HepG2 (cell line): ENCODE results near the gene UQCRC1. TPM values are rescaled to one million over a fixed set of nuclear protein-coding genes. Genes with fewer than 3 reads are reported as not detected.

Source experiments
- ARHGAP35 ChIP-seq: sonication (generic); formaldehyde crosslinking; IDR thresholded peaks from 2 replicates; pipeline ENCODE4 v1.9.0; 2022; ENCODE audit warnings: mild to moderate bottlenecking, inconsistent platforms, moderate library complexity, missing genetic modification reagents, borderline replicate concordance
- CHD2 ChIP-seq: IDR thresholded peaks from 2 replicates; pipeline ENCODE4 v1.6.1; 2011; ENCODE audit warnings: low read depth, low read length, improper control_type of control experiment
- EP300 ChIP-seq, 3 experiments: sonication (generic) in 1 of 3; formaldehyde crosslinking in 1 of 3; IDR thresholded peaks; 2 replicates each; pipeline versions ENCODE4 v1.5.1 to v1.6.1; 2011 to 2020; ENCODE audit warnings: low read depth in 2 of 3, low read length in 2 of 3, borderline replicate concordance in 1 of 3, improper control_type of control experiment in 1 of 3, mild to moderate bottlenecking in 1 of 3, missing genetic modification reagents in 1 of 3, moderate library complexity in 1 of 3
- HNF4A ChIP-seq: sonication (generic); formaldehyde crosslinking; IDR thresholded peaks from 2 replicates; pipeline ENCODE4 v1.4.0; 2020; ENCODE audit warnings: missing genetic modification reagents
- HNRNPL ChIP-seq: fragments of 200-400 bp; formaldehyde crosslinking; IDR thresholded peaks from 2 replicates; pipeline ENCODE4 v1.6.1; 2017; ENCODE audit warnings: mild to moderate bottlenecking, low read depth, low read length
- NFE2L2 ChIP-seq: fragments of 150-350 bp; IDR thresholded peaks from 2 replicates; pipeline ENCODE4 v1.6.1; 2014; ENCODE audit warnings: low read length
- NR2C2 ChIP-seq: sonication (generic); formaldehyde crosslinking; IDR thresholded peaks from 2 replicates; pipeline ENCODE4 v1.4.0; 2020; ENCODE audit warnings: missing genetic modification reagents, mild to moderate bottlenecking, moderate library complexity, borderline replicate concordance
- NR2F2 ChIP-seq: IDR thresholded peaks from 2 replicates; pipeline ENCODE4 v1.6.1; 2012; ENCODE audit warnings: low read depth, inconsistent platforms, borderline replicate concordance
- RELA ChIP-seq: sonication (generic); formaldehyde crosslinking; IDR thresholded peaks from 2 replicates; pipeline ENCODE4 v1.4.0; 2020; ENCODE audit warnings: missing genetic modification reagents
- SAP130 ChIP-seq: IDR thresholded peaks from 2 replicates; pipeline ENCODE4 v1.6.1; 2016; ENCODE audit warnings: low read depth
- SP5 ChIP-seq: IDR thresholded peaks from 2 replicates; pipeline ENCODE4 v1.6.1; 2016; ENCODE audit warnings: low read depth, borderline replicate concordance
- TEF ChIP-seq: sonication (generic); formaldehyde crosslinking; IDR thresholded peaks from 2 replicates; pipeline ENCODE4 v1.5.0; 2020; ENCODE audit warnings: missing genetic modification reagents
- TFAP4 ChIP-seq: sonication (generic); IDR thresholded peaks from 2 replicates; pipeline ENCODE4 v1.6.1; 2016; ENCODE audit warnings: low read depth, borderline replicate concordance
- ZFP37 ChIP-seq: sonication (generic); formaldehyde crosslinking; IDR thresholded peaks from 2 replicates; pipeline ENCODE4 v1.4.0; 2020; ENCODE audit warnings: missing genetic modification reagents, borderline replicate concordance
- ZMYM4 ChIP-seq: sonication (generic); formaldehyde crosslinking; IDR thresholded peaks from 2 replicates; pipeline ENCODE4 v1.8.1; 2023; ENCODE audit warnings: mild to moderate bottlenecking, missing genetic modification reagents
- ZNF678 ChIP-seq: sonication (generic); formaldehyde crosslinking; IDR thresholded peaks from 2 replicates; pipeline ENCODE4 v1.4.0; 2020; ENCODE audit warnings: mild to moderate bottlenecking, missing genetic modification reagents
- ZNF703 ChIP-seq: sonication (generic); formaldehyde crosslinking; IDR thresholded peaks from 2 replicates; pipeline ENCODE4 v1.5.1; 2020; ENCODE audit warnings: missing genetic modification reagents, mild to moderate bottlenecking, moderate library complexity, borderline replicate concordance
- ZNF709 ChIP-seq: sonication (generic); formaldehyde crosslinking; IDR thresholded peaks from 2 replicates; pipeline ENCODE4 v1.5.0; 2020; ENCODE audit warnings: mild to moderate bottlenecking, missing genetic modification reagents
- ZNF891 ChIP-seq: sonication (generic); formaldehyde crosslinking; IDR thresholded peaks from 2 replicates; pipeline ENCODE4 v1.5.0; 2020; ENCODE audit warnings: mild to moderate bottlenecking, missing genetic modification reagents
- polyA plus RNA-seq, 8 experiments: library from polyadenylated mRNA; depleted of rRNA in 3 of 8; stranded (reverse) in 7 of 8; unstranded in 1 of 8; fragments of >200 nt; fragmentation: Illumina TruSeq in 4 of 8; extraction: Trizol in 4 of 8; gene quantifications; 2 replicates each; pipeline versions ENCODE4 v1.2.1 to v1.2.3, GENCODE V29; 2011 to 2016; ENCODE audit warnings: low read depth in 4 of 8, missing spikeins in 1 of 8, mixed read lengths in 1 of 8; ENCODE audit not compliant: insufficient read depth in 1 of 8
- total RNA-seq, 5 experiments: library from RNA; depleted of rRNA; stranded (reverse); fragments of >200 nt; fragmentation: Illumina TruSeq; extraction: Trizol; gene quantifications; 2 replicates each; pipeline ENCODE4 v1.2.3, GENCODE V29; 2016; ENCODE audit warnings: low read depth in 1 of 5
- TF ChIP-seq, protein P1 (sequence below): sonication (generic); formaldehyde crosslinking; IDR thresholded peaks from 2 replicates; pipeline ENCODE4 v1.4.0; 2020; ENCODE audit warnings: missing genetic modification reagents
- TF ChIP-seq, protein P2 (sequence below): sonication (generic); formaldehyde crosslinking; IDR thresholded peaks from 2 replicates; pipeline ENCODE4 v1.4.0; 2020; ENCODE audit warnings: low read depth, mild to moderate bottlenecking, missing genetic modification reagents
- TF ChIP-seq, protein P3 (sequence below): sonication (generic); formaldehyde crosslinking; IDR thresholded peaks from 2 replicates; pipeline ENCODE4 v1.4.0; 2020; ENCODE audit warnings: missing genetic modification reagents, borderline replicate concordance
- TF ChIP-seq, protein P4 (sequence below): sonication (generic); formaldehyde crosslinking; IDR thresholded peaks from 2 replicates; pipeline ENCODE4 v1.8.0; 2022; ENCODE audit warnings: missing genetic modification reagents, low read depth, mild to moderate bottlenecking, borderline replicate concordance

UQCRC1 gene
- total and polyA plus RNA-seq, 2 of the 13 experiments (the other 11 are each of a cell fraction or from before 2014, with no cell fraction given) = 316 to 680 TPM

DNA sequence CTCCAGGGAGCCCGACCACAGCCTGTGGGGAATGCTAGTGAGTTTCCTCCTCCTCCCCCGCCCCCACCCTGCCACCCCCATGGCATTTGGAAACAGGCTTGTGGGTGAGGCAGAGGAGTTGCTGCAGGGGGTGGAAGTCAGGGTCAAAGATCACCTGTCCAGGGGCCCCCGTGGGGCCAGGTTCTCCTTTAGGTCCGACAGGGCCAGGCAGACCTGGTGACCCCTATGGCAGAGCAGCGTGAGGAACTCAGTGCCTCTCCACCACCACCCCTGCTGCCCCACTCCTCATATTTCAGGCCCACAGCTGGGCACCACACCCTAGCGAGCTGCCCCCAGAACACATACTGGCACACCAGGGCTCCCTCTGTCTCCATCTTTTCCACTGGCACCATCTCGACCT, 36.9 kb downstream of the UQCRC1 start (continued):
- TF ChIP-seq TEF (CRISPR knock-in tag) = no peak
- 0 out of 2 replicates have a peak, but pooled peaks have one; percentile 35 for TF ChIP-seq NR2F2
- TF ChIP-seq, protein P1, sequence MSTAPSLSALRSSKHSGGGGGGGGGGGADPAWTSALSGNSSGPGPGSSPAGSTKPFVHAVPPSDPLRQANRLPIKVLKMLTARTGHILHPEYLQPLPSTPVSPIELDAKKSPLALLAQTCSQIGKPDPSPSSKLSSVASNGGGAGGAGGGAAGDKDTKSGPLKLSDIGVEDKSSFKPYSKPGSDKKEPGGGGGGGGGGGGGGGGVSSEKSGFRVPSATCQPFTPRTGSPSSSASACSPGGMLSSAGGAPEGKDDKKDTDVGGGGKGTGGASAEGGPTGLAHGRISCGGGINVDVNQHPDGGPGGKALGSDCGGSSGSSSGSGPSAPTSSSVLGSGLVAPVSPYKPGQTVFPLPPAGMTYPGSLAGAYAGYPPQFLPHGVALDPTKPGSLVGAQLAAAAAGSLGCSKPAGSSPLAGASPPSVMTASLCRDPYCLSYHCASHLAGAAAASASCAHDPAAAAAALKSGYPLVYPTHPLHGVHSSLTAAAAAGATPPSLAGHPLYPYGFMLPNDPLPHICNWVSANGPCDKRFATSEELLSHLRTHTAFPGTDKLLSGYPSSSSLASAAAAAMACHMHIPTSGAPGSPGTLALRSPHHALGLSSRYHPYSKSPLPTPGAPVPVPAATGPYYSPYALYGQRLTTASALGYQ (CRISPR knock-in tag) = no peak
- peak; percentile 47; the same call in 1 of the 2 replicates for TF ChIP-seq NR2C2 (CRISPR knock-in tag)
- TF ChIP-seq ARHGAP35 (CRISPR knock-in tag) = no peak
- TF ChIP-seq ZNF703 = no peak
- TF ChIP-seq, protein P2, sequence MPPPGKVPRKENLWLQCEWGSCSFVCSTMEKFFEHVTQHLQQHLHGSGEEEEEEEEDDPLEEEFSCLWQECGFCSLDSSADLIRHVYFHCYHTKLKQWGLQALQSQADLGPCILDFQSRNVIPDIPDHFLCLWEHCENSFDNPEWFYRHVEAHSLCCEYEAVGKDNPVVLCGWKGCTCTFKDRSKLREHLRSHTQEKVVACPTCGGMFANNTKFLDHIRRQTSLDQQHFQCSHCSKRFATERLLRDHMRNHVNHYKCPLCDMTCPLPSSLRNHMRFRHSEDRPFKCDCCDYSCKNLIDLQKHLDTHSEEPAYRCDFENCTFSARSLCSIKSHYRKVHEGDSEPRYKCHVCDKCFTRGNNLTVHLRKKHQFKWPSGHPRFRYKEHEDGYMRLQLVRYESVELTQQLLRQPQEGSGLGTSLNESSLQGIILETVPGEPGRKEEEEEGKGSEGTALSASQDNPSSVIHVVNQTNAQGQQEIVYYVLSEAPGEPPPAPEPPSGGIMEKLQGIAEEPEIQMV (CRISPR knock-in tag) = peak; percentile 98
- TF ChIP-seq, protein P3, sequence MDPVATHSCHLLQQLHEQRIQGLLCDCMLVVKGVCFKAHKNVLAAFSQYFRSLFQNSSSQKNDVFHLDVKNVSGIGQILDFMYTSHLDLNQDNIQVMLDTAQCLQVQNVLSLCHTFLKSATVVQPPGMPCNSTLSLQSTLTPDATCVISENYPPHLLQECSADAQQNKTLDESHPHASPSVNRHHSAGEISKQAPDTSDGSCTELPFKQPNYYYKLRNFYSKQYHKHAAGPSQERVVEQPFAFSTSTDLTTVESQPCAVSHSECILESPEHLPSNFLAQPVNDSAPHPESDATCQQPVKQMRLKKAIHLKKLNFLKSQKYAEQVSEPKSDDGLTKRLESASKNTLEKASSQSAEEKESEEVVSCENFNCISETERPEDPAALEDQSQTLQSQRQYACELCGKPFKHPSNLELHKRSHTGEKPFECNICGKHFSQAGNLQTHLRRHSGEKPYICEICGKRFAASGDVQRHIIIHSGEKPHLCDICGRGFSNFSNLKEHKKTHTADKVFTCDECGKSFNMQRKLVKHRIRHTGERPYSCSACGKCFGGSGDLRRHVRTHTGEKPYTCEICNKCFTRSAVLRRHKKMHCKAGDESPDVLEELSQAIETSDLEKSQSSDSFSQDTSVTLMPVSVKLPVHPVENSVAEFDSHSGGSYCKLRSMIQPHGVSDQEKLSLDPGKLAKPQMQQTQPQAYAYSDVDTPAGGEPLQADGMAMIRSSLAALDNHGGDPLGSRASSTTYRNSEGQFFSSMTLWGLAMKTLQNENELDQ (CRISPR knock-in tag) = no peak
- TF ChIP-seq ZFP37 = no peak
- TF ChIP-seq, protein P4, sequence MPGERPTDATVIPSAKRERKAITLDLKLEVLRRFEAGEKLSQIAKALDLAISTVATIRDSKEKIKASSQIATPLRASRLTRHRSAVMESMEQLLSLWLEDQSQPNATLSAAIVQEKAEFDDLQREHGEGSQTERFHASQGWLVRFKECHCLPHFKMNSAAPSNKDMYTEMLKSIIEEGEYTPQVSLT = no peak
- TF ChIP-seq RELA = no peak
- TF ChIP-seq NFE2L2 = no peak
- TF ChIP-seq HNF4A (CRISPR knock-in tag) = peak; percentile 22; the same call in 1 of the 2 replicates
- no peak for TF ChIP-seq ZNF709 (CRISPR knock-in tag)
- TF ChIP-seq ZNF678 (CRISPR knock-in tag) = no peak
- peak; percentile 86 for TF ChIP-seq HNRNPL
- no peak for TF ChIP-seq SAP130 (CRISPR knock-in tag)
- no peak for TF ChIP-seq CHD2
- TF ChIP-seq SP5 (CRISPR knock-in tag) = no peak
- TF ChIP-seq EP300 (IDR thresholded peaks at IDR 0.05; ENCODE audit: low read depth in 2 of 2, low read length in 2 of 2) = peak in 1 of 2 experiments; percentile 23; a peak in 1 of 4 replicates
- TF ChIP-seq EP300 (CRISPR knock-in tag; IDR thresholded peaks at IDR 0.05; ENCODE audit: borderline replicate concordance) = no peak
- no peak for TF ChIP-seq TFAP4
- no peak for TF ChIP-seq ZMYM4 (CRISPR knock-in tag)
- no peak for TF ChIP-seq ZNF891 (CRISPR knock-in tag)
